ENCODE data around the gene C9orf43.

The C9orf43 gene

DNA sequence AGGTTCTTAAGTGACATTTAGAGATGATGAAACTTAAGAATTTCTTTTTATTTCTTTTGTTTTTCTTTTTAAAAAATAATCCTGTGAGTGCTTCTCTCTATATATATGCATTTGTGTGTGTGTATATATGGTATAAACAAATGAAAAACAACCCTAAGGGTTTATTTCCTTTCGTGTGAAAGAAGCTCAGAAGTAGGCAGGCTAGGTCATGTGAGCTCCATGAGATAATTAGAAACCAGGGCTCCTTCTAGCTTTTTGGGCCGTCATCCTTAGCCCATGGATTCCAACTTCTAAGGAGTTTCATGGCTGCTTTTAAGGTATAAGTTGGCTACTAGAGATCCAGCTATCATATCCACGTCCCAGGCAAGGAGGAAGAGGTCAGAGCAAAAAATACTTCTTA lies 11.2 kb downstream of the C9orf43 start:
- TF ChIP-seq, protein P1, sequence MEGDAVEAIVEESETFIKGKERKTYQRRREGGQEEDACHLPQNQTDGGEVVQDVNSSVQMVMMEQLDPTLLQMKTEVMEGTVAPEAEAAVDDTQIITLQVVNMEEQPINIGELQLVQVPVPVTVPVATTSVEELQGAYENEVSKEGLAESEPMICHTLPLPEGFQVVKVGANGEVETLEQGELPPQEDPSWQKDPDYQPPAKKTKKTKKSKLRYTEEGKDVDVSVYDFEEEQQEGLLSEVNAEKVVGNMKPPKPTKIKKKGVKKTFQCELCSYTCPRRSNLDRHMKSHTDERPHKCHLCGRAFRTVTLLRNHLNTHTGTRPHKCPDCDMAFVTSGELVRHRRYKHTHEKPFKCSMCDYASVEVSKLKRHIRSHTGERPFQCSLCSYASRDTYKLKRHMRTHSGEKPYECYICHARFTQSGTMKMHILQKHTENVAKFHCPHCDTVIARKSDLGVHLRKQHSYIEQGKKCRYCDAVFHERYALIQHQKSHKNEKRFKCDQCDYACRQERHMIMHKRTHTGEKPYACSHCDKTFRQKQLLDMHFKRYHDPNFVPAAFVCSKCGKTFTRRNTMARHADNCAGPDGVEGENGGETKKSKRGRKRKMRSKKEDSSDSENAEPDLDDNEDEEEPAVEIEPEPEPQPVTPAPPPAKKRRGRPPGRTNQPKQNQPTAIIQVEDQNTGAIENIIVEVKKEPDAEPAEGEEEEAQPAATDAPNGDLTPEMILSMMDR (IDR thresholded peaks at IDR 0.05; ENCODE audit: low read depth, low read length) = no peak
- H3K4me3 ChIP-seq (replicated peaks in 1 of 2; ENCODE audit: low read depth in 2 of 2, low read length in 2 of 2) = no peak overlapping the region
- DNase-seq (ENCODE audit: low read depth in 2 of 2) = no peak

DNA sequence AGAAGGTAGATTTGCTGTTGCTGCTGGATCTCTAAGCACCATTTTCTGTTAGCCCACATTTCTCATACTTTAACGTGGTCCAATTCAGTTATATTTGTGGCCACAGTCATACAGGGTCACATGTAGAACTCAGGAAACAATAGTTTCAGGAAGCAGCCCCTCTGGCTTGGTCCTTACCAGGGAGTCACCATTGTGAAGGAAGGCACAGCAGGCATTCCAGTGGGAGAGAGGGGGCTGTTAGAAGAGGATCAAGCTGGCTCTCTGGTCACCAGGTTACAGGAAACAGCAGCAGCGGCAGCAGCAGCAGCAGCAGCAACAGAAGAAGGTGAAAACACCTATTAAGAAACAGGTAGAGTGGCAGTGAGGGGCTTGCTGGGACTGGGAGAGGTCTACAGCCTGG lies 14.5 kb downstream of the C9orf43 start:
- no peak for DNase-seq (ENCODE audit: low read depth in 2 of 2)
- H3K4me3 ChIP-seq (replicated peaks in 1 of 2; ENCODE audit: low read depth in 2 of 2, low read length in 2 of 2) = no peak overlapping the region
- TF ChIP-seq, protein P1 (IDR thresholded peaks at IDR 0.05; ENCODE audit: low read depth, low read length) = no peak

DNA sequence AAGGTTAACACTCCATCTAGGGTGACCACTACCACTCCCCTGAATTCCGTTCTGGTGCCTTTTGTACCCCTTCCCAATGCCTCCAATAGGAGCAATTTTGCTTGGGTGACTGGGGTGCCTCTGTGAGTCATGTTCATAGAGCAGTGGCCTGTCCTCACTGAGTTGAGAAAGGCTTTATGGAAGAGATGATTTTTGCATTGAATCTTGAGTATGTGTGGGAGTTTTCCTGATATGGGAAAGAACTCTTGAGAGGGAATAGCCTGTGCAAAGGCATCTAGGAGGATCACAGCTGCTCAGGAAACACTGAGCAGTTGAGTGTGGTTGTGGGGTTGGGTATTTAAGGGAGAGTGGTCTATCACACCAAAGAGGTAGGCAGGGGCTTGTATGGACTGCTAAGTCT lies 16.2 kb downstream of the C9orf43 start:
- TF ChIP-seq, protein P1 (IDR thresholded peaks at IDR 0.05; ENCODE audit: low read depth, low read length) = no peak
- peak in 1 of 2 donors; percentile 17 for DNase-seq (ENCODE audit: low read depth in 2 of 2)
- no peak overlapping the region for H3K4me3 ChIP-seq (replicated peaks in 1 of 2; ENCODE audit: low read depth in 2 of 2, low read length in 2 of 2)

DNA sequence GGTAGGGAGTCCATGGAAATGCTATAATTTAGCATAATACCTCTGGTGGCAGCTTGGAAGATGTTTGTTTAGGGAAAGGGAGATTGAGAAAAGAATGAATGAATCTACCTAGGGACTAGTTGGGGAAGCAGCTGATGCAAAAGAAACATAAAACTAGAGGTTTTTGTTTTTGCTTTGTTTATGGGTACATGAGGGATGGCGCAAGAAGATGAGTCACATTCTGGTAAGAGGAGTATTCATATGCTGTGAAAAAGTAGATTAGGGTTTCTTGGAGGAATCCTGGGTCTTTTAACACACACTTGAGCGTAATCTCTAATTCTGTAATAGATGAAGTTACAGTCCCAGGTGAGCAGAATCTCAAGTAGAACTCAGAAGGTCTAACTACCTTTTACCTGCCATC lies 17.1 kb downstream of the C9orf43 start:
- no peak overlapping the region for H3K4me3 ChIP-seq (replicated peaks in 1 of 2; ENCODE audit: low read depth in 2 of 2, low read length in 2 of 2)
- DNase-seq (ENCODE audit: low read depth in 2 of 2) = peak; percentile 67 to 76
- TF ChIP-seq, protein P1 (IDR thresholded peaks at IDR 0.05; ENCODE audit: low read depth, low read length) = no peak

DNA sequence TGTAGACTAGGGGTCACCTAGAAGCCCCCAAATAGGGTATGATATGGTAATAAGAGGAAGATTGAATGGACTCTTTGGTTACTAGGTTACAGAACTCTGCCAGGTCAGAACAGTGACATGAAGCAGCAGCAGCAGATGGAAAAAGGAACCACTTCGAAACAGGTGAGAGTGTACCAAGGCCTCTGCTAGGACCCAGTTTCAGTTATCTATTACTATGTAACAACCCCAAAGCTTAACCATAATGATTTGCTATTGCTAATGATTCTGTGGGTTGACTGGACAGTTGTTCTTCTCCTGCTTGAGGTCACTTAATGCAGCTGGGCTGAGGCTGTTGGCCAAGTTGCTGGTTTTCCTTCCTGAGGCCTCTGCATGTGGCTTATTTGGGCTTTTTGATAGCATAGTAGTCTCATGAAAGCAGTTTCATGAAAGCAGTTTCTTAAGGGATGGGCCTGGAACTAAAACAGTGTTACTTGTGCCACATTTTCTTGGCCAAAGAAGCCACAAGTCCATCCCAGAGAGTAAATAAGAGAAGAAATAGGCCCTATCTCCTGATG lies 17.6 kb downstream of the C9orf43 start:
- no peak overlapping the region for H3K4me3 ChIP-seq (replicated peaks in 1 of 2; ENCODE audit: low read depth in 2 of 2, low read length in 2 of 2)
- TF ChIP-seq, protein P1 (IDR thresholded peaks at IDR 0.05; ENCODE audit: low read depth, low read length) = no peak
- peak in 1 of 2 donors; percentile 32 for DNase-seq (ENCODE audit: low read depth in 2 of 2)

DNA sequence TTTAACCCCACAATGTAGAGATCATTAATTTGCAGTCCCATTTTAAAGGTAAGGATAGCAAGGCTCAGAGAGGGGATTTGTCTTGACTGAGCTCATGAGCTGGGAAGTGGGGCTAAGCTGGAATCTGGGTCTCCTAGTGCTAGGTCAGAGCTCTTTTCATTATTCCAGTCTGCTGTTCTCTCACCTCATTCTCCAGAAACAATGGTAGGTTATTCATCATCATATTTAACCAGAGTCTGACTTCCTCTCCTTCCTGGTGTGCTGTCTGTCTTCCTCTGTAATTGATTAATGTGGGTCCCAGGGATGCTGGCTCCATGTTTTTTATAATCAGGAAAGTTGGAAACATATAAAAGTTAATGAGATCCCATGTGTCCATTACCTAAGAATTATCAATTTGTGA lies 20.6 kb downstream of the C9orf43 start:
- no peak overlapping the region for H3K4me3 ChIP-seq (replicated peaks in 1 of 2; ENCODE audit: low read depth in 2 of 2, low read length in 2 of 2)
- DNase-seq (ENCODE audit: low read depth in 2 of 2) = no peak
- TF ChIP-seq, protein P1 (IDR thresholded peaks at IDR 0.05; ENCODE audit: low read depth, low read length) = no peak

All from cardiac fibroblast (primary cell).